MM.1S (cell line): ENCODE results near the gene PPA2.

Experiments used
- DNase-seq: peaks from one replicate; pipeline ENCODE4 v3.0.0-alpha.2; 2015
- H2AFZ ChIP-seq: fragments of 300-600 bp; sonication (generic); 2 replicates; pipeline ENCODE4 v1.6.0; 2016; ENCODE audit warnings: antibody characterized with exemption, low read length
- H3F3A ChIP-seq: fragments of 300-600 bp; sonication (generic); 2 replicates; pipeline ENCODE4 v1.6.1; 2016; ENCODE audit warnings: mild to moderate bottlenecking, antibody characterized with exemption, low read length, moderate library complexity, mixed read lengths; ENCODE audit not compliant: insufficient read depth
- H3K27ac ChIP-seq: fragments of 300-600 bp; sonication (generic); 2 replicates; pipeline ENCODE4 v1.5.1; 2016; ENCODE audit warnings: mild to moderate bottlenecking, low read length
- H3K27me3 ChIP-seq: fragments of 300-600 bp; sonication (generic); replicated peaks from 2 replicates; pipeline ENCODE4 v1.6.0; 2016; ENCODE audit warnings: low read length; ENCODE audit not compliant: insufficient read depth
- H3K36me3 ChIP-seq: fragments of 300-600 bp; sonication (generic); replicated peaks from 2 replicates; pipeline ENCODE4 v1.6.1; 2016; ENCODE audit warnings: mild to moderate bottlenecking, low read length, mixed read lengths; ENCODE audit not compliant: insufficient read depth
- H3K4me1 ChIP-seq: fragments of 300-600 bp; sonication (generic); 2 replicates; pipeline ENCODE4 v1.6.1; 2016; ENCODE audit warnings: low read length, mixed read lengths
- H3K4me2 ChIP-seq: fragments of 300-600 bp; sonication (generic); 2 replicates; pipeline ENCODE4 v1.6.0; 2016; ENCODE audit warnings: low read depth, low read length
- H3K4me3 ChIP-seq: fragments of 300-600 bp; sonication (generic); 2 replicates; pipeline ENCODE4 v1.5.1; 2016; ENCODE audit warnings: low read length, mixed read lengths
- H3K79me2 ChIP-seq: fragments of 300-600 bp; sonication (generic); 2 replicates; pipeline ENCODE4 v1.6.1; 2016; ENCODE audit warnings: mixed run types, low read length, mixed read lengths
- H3K9ac ChIP-seq: fragments of 300-600 bp; sonication (generic); 2 replicates; pipeline ENCODE4 v1.6.1; 2016; ENCODE audit warnings: low read length, mixed read lengths
- H3K9me2 ChIP-seq: fragments of 300-600 bp; sonication (generic); replicated peaks from 2 replicates; pipeline ENCODE4 v1.6.1; 2016; ENCODE audit warnings: mild to moderate bottlenecking, low read length, mixed read lengths; ENCODE audit not compliant: insufficient read depth
- H3K9me3 ChIP-seq: fragments of 300-600 bp; sonication (generic); replicated peaks from 2 replicates; pipeline ENCODE4 v1.6.1; 2016; ENCODE audit warnings: mild to moderate bottlenecking, low read length, mixed read lengths; ENCODE audit not compliant: insufficient read depth
- H4K20me1 ChIP-seq: fragments of 300-600 bp; sonication (generic); 2 replicates; pipeline ENCODE4 v1.6.1; 2016; ENCODE audit warnings: mild to moderate bottlenecking, low read length, moderate library complexity, mixed read lengths; ENCODE audit not compliant: insufficient read depth
- CTCF ChIP-seq: fragments of 300-600 bp; sonication (generic); IDR thresholded peaks from 2 replicates; pipeline ENCODE4 v1.5.1; 2016; ENCODE audit warnings: antibody characterized with exemption, low read length, mixed read lengths
- EZH2 ChIP-seq: fragments of 300-600 bp; sonication (generic); optimal IDR thresholded peaks from 2 replicates; pipeline ENCODE3; 2017; ENCODE audit warnings: low read depth, mild to moderate bottlenecking, antibody characterized with exemption, low read length, mixed read lengths
- EZH2phosphoT487 ChIP-seq: fragments of 300-600 bp; sonication (generic); IDR thresholded peaks from 2 replicates; pipeline ENCODE4 v1.6.1; 2018; ENCODE audit warnings: antibody characterized with exemption, low read length

PPA2 gene

GRCh38 chr4:105352826-105353225, 121.0 kb downstream of the PPA2 start:
- no peak for TF ChIP-seq EZH2
- TF ChIP-seq CTCF, result no peak
- TF ChIP-seq EZH2phosphoT487, result no peak
- H3K4me2 ChIP-seq, result no peak overlapping the region
- no peaks in the 10 kb centered on the region for H4K20me1 ChIP-seq
- H2AFZ ChIP-seq, result no peak overlapping the region
- no peaks in the 10 kb centered on the region for H3K27me3 ChIP-seq
- DNase-seq, result no peak
- H3K9me3 ChIP-seq, result no peaks in the 10 kb centered on the region
- H3F3A ChIP-seq, result no peaks in the 10 kb centered on the region
- H3K9ac ChIP-seq, result no peak overlapping the region
- no peaks in the 10 kb centered on the region for H3K36me3 ChIP-seq
- H3K79me2 ChIP-seq, result no peaks in the 10 kb centered on the region
- no peak overlapping the region for H3K27ac ChIP-seq
- no peak overlapping the region for H3K4me3 ChIP-seq
- H3K9me2 ChIP-seq, result no peaks in the 10 kb centered on the region
- H3K4me1 ChIP-seq, result no peaks in the 10 kb centered on the region

- Histone ChIP-seq H3K27ac (no peak overlapping the region), H3K4me3 (no peak overlapping the region), H3K27me3 (no peaks in the 10 kb centered on the region), H2AFZ (no peak overlapping the region), H3K4me1 (no peaks in the 10 kb centered on the region), H3K9me3 (no peaks in the 10 kb centered on the region), H3K4me2 (no peak overlapping the region), H3K9me2 (no peaks in the 10 kb centered on the region), H3F3A (no peaks in the 10 kb centered on the region), H3K36me3 (no peaks in the 10 kb centered on the region), H3K79me2 (no peaks in the 10 kb centered on the region), H4K20me1 (no peaks in the 10 kb centered on the region), H3K9ac (no peak overlapping the region)
- DNase-seq, result no peak
- no peak for TF ChIP-seq EZH2phosphoT487
- TF ChIP-seq EZH2, result no peak
- TF ChIP-seq CTCF, result no peak
Observed at GRCh38 chr4:105351861-105352260, 122.0 kb downstream of the PPA2 start.

GRCh38 chr4:105350859-105351490, 122.9 kb downstream of the PPA2 start:
- Histone ChIP-seq H3K4me2 (no peak overlapping the region), H3K9ac (no peak overlapping the region), H3K9me3 (no peaks in the 10 kb centered on the region), H3K27ac (no peak overlapping the region), H3K4me1 (no peaks in the 10 kb centered on the region), H3K4me3 (no peak overlapping the region), H3K36me3 (no peaks in the 10 kb centered on the region), H4K20me1 (no peaks in the 10 kb centered on the region), H3K27me3 (no peaks in the 10 kb centered on the region), H3K79me2 (no peaks in the 10 kb centered on the region), H2AFZ (no peak overlapping the region), H3K9me2 (no peaks in the 10 kb centered on the region), H3F3A (no peaks in the 10 kb centered on the region)
- DNase-seq, result no peak
- no peak for TF ChIP-seq EZH2phosphoT487
- no peak for TF ChIP-seq CTCF
- TF ChIP-seq EZH2, result no peak
